HG02571 (cell line): ENCODE measurements around the gene ZNF747.

ENCODE experiments used
- ATAC-seq: cut with Tn5 transposase; IDR thresholded peaks from one replicate; pipeline ENCODE4 v1.9.1; 2021; ENCODE audit warnings: mild to moderate bottlenecking, moderate library complexity; ENCODE audit not compliant: unreplicated experiment

Gene ZNF747

DNA sequence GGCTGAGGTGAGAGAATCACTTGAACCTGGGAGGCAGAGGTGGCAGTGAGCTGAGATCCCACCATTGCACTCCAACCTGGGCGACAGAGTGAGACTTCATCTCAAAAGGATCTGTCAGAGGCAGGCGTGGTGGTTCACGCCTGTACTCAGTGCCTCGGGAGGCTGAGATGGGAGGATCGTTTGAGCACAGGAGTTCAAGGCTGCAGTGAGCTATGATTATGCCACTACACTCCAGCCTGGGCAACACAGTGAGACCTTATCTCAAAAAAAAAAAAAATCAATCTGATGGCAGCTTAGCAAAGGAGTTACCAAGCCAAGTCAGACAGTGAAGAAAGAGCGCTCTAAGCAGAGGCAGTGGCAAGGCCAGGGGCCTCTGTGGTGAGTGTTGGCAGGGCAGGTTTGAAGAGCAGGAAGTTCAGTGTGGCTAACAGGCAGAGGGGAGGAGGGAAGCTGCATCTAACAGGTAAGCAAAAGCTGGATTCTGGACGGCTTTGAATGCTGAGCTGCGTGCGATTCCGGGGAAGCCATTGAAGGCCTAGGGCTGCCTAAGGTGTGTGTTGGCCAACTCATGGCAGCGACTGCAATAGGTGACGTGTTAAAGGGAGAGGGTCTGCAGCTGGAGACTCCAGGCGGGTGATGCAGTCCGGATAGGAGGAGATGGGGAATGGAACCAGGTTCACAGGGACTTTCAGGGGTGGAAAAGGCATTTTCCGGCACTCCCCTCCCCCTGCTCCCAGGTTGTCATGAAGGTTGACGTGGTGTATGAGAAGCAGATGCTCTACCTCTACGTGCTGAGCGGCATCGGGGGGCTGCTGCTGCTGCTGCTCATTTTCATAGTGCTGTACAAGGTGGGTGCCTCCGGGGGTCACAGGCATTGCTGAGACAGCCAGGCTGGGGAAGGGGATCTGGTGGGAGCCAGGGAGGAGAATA, 15.3 kb downstream of the ZNF747 start:
- ATAC-seq, result no peak

GRCh38 chr16:30518552-30518951, 16.1 kb downstream of the ZNF747 start:
- ATAC-seq, result no peak

DNA sequence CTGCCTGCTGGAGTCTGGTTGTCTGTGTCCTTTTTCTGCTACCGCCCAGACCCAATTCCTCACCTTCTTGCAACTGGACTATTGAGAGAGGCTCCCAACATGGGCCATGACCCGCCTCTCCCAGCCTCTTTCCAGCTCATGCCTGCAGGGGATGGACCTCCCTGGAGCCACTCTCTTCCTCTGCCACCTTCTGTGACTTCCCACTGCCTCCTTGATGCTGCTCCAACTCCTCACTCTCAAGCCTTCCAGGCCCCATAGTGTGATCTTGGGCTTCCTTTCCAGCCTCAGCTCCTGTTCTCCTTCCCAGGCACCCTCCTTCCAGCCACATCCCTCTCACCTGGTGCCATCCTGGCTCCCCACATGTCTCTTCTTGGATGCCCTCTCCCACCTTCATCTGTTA, 19.4 kb downstream of the ZNF747 start:
- no peak for ATAC-seq

DNA sequence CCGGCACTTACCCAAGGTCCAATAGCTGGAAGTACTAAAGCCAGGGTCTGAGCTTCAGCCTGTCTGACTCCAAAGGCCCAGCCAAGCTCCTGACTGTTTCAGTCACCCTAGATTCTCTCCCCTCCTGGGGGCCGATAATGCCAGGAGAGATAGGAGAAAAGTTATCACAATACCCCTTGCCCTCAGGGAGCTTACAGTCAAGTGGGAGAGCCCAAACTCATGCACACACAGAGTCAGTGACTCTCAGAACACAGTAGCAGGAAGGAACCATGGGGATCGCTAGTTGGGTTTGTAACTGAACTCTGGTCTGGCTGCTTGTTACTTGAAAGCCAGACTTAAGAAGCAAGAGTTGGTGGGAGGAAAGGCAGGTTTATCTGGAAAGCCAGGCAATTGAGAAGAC, 23.1 kb downstream of the ZNF747 start:
- no peak for ATAC-seq

DNA sequence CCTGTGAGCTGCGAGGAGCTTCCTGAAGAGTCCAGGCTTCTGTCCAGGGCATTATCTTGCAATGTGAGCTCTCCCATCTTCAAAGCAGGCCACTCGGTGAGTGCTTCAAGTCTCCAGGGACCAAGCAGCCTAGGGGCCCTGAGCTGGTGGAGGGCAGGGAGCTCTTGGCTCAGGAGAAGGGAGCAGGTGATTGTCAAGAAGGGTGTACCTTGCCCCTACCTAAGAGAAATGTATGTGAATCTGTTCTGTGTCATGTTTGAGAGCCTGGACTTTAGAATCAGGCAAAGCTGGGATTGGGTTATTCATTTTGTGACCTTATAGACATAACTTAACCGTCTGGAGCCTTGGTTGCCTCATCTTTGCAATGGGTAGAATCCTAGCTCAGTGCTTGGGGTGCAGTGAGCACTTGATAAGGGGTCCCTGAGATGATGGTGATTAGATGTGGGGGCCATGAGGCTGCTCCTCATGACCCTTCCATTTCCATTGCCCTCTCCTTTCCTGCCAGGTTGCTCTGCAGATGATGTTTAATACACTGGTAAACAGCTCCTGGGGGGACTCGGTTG, 24.2 kb downstream of the ZNF747 start:
- no peak for ATAC-seq

GRCh38 chr16:30509081-30509765, 25.4 kb downstream of the ZNF747 start:
- no peak for ATAC-seq

GRCh38 chr16:30503403-30504296, 31.0 kb downstream of the ZNF747 start:
- ATAC-seq, result no peak

DNA sequence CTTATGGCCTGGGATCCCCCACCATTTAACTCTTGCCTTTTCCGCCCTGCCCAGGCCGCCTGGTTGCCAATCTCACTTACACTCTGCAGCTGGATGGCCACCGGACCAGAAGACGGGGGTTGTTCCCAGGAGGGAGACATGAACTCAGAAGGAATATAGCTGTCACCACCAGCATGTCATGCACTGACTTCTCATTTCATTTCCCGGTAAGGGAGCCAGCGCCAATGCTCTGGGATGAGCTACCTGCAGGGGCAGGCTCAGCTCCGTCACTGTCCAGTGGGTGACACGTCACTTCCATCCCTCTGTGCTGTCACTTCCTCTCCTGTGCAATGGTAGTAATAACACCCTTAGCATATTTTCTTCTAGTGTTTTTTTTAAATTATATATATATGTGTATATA, 35.4 kb downstream of the ZNF747 start:
- no peak for ATAC-seq

- no peak for ATAC-seq
Measured at GRCh38 chr16:30494709-30495108, 39.9 kb downstream of the ZNF747 start.

DNA sequence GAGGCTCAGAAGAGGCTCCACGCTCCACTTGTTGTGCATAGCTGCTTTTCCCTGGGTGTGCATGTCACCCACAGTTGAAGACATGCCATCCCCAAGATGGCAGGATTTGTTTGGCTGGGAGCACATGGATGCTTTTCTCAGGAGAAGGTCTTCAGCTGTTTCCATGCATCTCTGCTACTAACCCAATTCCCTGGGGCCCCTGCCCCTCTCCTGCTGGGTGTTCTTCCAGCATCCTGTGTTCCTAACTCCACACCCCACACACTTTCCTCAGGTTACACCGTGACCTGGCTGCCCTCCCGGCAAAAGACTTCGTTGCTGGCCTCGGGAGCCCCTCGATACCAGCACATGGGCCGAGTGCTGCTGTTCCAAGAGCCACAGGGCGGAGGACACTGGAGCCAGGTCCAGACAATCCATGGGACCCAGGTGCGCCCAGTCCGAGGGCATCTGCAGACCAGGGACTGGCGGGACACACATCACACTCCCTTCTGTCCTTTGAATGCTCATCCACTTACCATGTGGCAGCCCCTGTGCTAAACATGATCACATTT, 40.6 kb downstream of the ZNF747 start:
- ATAC-seq, result no peak

DNA sequence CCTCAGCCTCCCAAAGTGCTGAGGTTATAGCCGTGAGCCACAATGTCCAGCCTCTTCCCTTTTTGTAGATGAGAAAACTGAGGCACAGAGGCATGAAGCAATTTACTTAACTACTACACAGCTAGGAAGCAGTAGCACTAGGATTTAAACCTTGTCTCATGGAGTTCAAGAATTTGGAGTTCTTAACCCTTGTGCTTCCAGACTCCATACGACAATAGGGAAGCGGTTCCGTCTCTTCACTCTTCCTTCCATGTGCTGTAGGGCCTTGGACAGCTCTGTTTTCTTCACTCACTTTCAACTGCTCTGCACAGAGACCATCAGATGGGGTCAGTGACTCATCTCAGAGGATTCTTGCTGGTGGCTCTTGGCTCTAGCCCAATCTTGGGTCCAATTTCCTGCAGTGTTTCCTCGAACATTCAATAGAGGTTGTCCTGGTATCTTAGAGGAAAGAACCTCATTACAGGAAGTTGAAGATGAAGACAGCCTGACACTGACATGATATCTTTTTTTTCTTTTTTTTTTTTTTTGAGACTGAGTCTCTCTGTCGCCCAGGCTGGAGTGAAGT, 42.8 kb downstream of the ZNF747 start:
- no peak for ATAC-seq

DNA sequence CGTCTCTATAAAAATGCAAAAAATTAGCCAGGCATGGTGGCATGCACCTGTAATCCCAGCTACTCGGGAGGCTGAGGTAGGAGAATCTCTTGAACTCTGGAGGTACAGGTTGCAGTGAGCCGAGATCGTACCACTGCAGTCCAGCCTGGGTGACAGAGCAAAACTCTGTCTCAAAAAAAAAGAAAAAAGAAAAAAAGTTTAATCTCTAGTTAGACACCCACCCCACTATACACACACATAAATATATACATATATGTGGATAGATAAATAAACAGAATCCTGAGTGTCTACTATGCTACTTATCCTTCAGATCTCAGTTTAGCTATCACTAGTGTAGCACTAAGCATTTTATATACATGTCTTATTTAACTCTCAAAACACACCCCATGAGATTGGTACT, 43.4 kb downstream of the ZNF747 start:
- no peak for ATAC-seq

- ATAC-seq, result no peak
Measured at GRCh38 chr16:30490210-30490609, 44.4 kb downstream of the ZNF747 start.

DNA sequence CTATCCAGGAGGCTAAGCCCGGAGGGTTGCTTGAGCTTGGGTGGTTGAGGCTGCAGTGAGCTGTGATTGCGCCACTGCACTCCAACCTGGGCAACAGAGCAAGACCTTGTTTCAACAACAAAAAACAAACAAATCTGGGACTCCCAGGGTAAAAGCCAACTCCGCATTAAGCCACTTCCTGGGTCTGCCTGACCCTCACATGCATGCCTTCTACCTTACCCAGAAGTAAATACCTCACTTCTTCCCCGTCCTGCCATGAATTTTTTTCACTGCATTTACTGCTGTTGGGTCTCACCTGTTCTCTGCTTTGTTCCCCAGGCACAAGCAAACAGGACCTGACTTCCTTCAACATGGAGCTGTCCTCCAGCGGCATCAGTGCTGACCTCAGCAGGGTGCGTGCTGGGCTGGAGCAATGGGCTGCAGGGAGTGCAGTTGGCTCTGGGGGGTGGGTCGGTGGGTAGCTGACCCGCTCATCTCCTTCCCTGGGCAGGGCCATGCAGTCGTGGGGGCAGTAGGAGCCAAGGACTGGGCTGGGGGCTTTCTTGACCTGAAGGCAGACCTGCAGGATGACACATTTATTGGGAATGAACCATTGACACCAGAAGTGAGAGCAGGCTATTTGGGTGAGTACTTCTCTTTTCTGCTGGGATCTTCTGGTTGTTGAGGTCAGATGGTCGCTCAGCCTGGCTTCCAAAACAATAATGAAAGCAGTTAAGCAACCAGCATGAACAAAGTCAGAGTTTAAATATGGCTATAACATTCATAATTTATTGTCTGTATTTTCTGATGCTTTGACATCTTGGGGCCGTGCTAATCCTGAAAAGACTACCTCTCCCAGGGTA, 45.7 kb downstream of the ZNF747 start:
- no peak for ATAC-seq

- ATAC-seq, result no peak
Measured at GRCh38 chr16:30485818-30486436, 48.7 kb downstream of the ZNF747 start.

DNA sequence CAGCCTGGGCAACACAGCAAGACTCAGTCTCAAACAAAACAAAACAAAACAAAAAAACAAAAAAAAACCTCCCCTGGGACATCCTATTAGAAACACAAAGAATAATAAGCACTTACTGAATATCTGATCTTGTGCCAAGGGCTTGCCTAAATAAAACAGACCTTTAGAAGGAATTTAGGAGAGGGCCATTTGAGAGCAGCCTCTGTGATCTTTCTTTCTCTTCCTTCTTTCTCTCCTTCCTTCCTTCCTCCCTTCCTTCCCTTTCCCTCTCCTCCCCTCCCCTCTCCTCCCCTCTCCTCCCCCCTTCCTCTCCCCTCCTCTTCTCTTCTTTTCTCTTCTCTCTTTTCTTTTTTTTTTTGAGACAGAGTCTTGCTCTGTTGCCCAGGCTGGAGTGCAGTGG, 49.8 kb downstream of the ZNF747 start:
- no peak for ATAC-seq

- no peak for ATAC-seq
Measured at GRCh38 chr16:30482366-30482765, 52.3 kb downstream of the ZNF747 start.

- ATAC-seq, result no peak
Measured at GRCh38 chr16:30481381-30481780, 53.3 kb downstream of the ZNF747 start.
